BE2C (cell line): ENCODE measurements around the gene CCN5.

Source experiments
- DNase-seq: peaks from one replicate; pipeline ENCODE4 v3.0.0-alpha.2; 2020
- H3K27me3 ChIP-seq: fragments of 250-450 bp; sonication (Bioruptor Pico); 2 replicates; pipeline ENCODE4 v1.5.1; 2020; ENCODE audit warnings: mild to moderate bottlenecking
- H3K36me3 ChIP-seq: fragments of 250-450 bp; sonication (Bioruptor Pico); 2 replicates; pipeline ENCODE4 v1.5.1; 2020; ENCODE audit warnings: mild to moderate bottlenecking
- H3K4me1 ChIP-seq: fragments of 250-450 bp; sonication (Bioruptor Pico); 2 replicates; pipeline ENCODE4 v1.5.1; 2020
- H3K4me3 ChIP-seq: 2 replicates; pipeline ENCODE4 v1.5.1; 2011; ENCODE audit warnings: low read depth, low read length
- H3K9me3 ChIP-seq: fragments of 250-450 bp; sonication (Bioruptor Pico); 2 replicates; pipeline ENCODE4 v1.5.1; 2020
- CTCF ChIP-seq: IDR thresholded peaks from 2 replicates; pipeline ENCODE4 v1.5.1; 2012; ENCODE audit warnings: mild to moderate bottlenecking, low read depth, low read length

CCN5 gene

GRCh38 chr20:44703956-44704488, 11.1 kb upstream of the CCN5 start:
- H3K4me3 ChIP-seq = no peak overlapping the region
- DNase-seq = no peak
- H3K4me1 ChIP-seq = no peaks in the 10 kb centered on the region; the same call in 1 of the 2 replicates
- no peak for TF ChIP-seq CTCF
- H3K9me3 ChIP-seq = no peaks in the 10 kb centered on the region
- H3K36me3 ChIP-seq = no peaks in the 10 kb centered on the region
- H3K27me3 ChIP-seq = no peaks in the 10 kb centered on the region

GRCh38 chr20:44704551-44704971, 10.6 kb upstream of the CCN5 start:
- no peak for TF ChIP-seq CTCF
- no peaks in the 10 kb centered on the region; the same call in 1 of the 2 replicates for H3K4me1 ChIP-seq
- no peak for DNase-seq
- H3K4me3 ChIP-seq = no peak overlapping the region
- no peaks in the 10 kb centered on the region for H3K9me3 ChIP-seq
- H3K27me3 ChIP-seq = no peaks in the 10 kb centered on the region
- no peaks in the 10 kb centered on the region for H3K36me3 ChIP-seq

GRCh38 chr20:44705364-44706094, 9.6 kb upstream of the CCN5 start:
- DNase-seq = no peak

GRCh38 chr20:44706301-44707017, 8.7 kb upstream of the CCN5 start:
- H3K4me1 ChIP-seq = no peaks in the 10 kb centered on the region; the same call in 1 of the 2 replicates
- H3K36me3 ChIP-seq = no peaks in the 10 kb centered on the region
- no peak for TF ChIP-seq CTCF
- H3K4me3 ChIP-seq = no peak overlapping the region
- H3K9me3 ChIP-seq = no peaks in the 10 kb centered on the region
- DNase-seq = no peak
- H3K27me3 ChIP-seq = no peaks in the 10 kb centered on the region

More at GRCh38 chr20:44705364-44706094, 9.6 kb upstream of the CCN5 start:
- H3K36me3 ChIP-seq = no peaks in the 10 kb centered on the region
- no peak overlapping the region for H3K4me3 ChIP-seq
- no peaks in the 10 kb centered on the region for H3K27me3 ChIP-seq
- TF ChIP-seq CTCF = no peak
- no peaks in the 10 kb centered on the region; the same call in 1 of the 2 replicates for H3K4me1 ChIP-seq
- H3K9me3 ChIP-seq = no peaks in the 10 kb centered on the region

- TF ChIP-seq CTCF = no peak
- Histone ChIP-seq H3K4me1 (no peaks in the 10 kb centered on the region; the same call in 1 of the 2 replicates), H3K27me3 (no peaks in the 10 kb centered on the region), H3K36me3 (no peaks in the 10 kb centered on the region), H3K4me3 (no peak overlapping the region), H3K9me3 (no peaks in the 10 kb centered on the region)
- no peak for DNase-seq
These were observed 8.1 kb upstream of the CCN5 start for GRCh38 chr20:44707018-44707579.
